Measurements from ENCODE around the gene SHISAL1. TPM values are rescaled to one million over a fixed set of nuclear protein-coding genes. Genes with fewer than 3 reads are reported as not detected.

SHISAL1 gene
- total RNA-seq, 1 donor from 2014 or later, result 5.0 TPM

- Mint-ChIP-seq H3K4me3 (ENCODE audit: unreplicated experiment) (no peak overlapping the region), H3K4me1 (ENCODE audit: unreplicated experiment) (no peaks in the 10 kb centered on the region), H3K27me3 (ENCODE audit: unreplicated experiment) (peaks cover 8% of the 10 kb centered on the region), H3K36me3 (ENCODE audit: unreplicated experiment) (peaks cover 6% of the 10 kb centered on the region), H3K9me3 (ENCODE audit: unreplicated experiment) (peaks cover 9% of the 10 kb centered on the region), H3K27ac (ENCODE audit: unreplicated experiment) (no peak overlapping the region)
- DNase-seq (ENCODE audit: extremely low spot score, unreplicated experiment), result peak; percentile 46
- TF ChIP-seq, protein P1, sequence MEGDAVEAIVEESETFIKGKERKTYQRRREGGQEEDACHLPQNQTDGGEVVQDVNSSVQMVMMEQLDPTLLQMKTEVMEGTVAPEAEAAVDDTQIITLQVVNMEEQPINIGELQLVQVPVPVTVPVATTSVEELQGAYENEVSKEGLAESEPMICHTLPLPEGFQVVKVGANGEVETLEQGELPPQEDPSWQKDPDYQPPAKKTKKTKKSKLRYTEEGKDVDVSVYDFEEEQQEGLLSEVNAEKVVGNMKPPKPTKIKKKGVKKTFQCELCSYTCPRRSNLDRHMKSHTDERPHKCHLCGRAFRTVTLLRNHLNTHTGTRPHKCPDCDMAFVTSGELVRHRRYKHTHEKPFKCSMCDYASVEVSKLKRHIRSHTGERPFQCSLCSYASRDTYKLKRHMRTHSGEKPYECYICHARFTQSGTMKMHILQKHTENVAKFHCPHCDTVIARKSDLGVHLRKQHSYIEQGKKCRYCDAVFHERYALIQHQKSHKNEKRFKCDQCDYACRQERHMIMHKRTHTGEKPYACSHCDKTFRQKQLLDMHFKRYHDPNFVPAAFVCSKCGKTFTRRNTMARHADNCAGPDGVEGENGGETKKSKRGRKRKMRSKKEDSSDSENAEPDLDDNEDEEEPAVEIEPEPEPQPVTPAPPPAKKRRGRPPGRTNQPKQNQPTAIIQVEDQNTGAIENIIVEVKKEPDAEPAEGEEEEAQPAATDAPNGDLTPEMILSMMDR (IDR thresholded peaks at IDR 0.05), result no peak
These were observed 66.0 kb downstream of the SHISAL1 start for GRCh38 chr22:44246615-44247326.

DNA sequence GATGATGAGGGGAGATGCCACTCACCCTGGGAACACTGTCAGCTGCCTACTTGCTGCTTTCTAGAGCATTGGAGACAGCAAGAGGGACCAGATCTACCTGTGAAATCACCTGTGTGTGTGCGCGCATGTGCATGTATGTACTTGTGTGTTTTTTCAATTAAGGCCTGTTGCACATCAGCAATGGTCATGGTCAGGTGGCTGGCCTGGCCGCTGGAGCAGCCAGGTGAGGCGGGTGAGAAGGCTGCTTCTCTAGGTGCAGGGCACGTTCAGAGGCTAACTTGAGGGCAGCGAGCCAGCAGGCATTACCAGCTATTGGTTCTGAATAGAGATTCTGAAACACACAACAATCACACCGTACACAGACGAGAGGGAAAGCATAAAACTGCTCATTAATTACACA lies 66.9 kb downstream of the SHISAL1 start:
- Mint-ChIP-seq H3K9me3 (ENCODE audit: unreplicated experiment) (peaks cover 9% of the 10 kb centered on the region), H3K36me3 (ENCODE audit: unreplicated experiment) (peaks cover 6% of the 10 kb centered on the region), H3K27me3 (ENCODE audit: unreplicated experiment) (peaks cover 15% of the 10 kb centered on the region), H3K27ac (ENCODE audit: unreplicated experiment) (no peak overlapping the region), H3K4me3 (ENCODE audit: unreplicated experiment) (no peak overlapping the region), H3K4me1 (ENCODE audit: unreplicated experiment) (no peaks in the 10 kb centered on the region)
- TF ChIP-seq, protein P1 (IDR thresholded peaks at IDR 0.05), result no peak
- peak; percentile 48 for DNase-seq (ENCODE audit: extremely low spot score, unreplicated experiment)

GRCh38 chr22:44245438-44245837 lies 67.3 kb downstream of the SHISAL1 start:
- peak; percentile 80 for DNase-seq (ENCODE audit: extremely low spot score, unreplicated experiment)

DNA sequence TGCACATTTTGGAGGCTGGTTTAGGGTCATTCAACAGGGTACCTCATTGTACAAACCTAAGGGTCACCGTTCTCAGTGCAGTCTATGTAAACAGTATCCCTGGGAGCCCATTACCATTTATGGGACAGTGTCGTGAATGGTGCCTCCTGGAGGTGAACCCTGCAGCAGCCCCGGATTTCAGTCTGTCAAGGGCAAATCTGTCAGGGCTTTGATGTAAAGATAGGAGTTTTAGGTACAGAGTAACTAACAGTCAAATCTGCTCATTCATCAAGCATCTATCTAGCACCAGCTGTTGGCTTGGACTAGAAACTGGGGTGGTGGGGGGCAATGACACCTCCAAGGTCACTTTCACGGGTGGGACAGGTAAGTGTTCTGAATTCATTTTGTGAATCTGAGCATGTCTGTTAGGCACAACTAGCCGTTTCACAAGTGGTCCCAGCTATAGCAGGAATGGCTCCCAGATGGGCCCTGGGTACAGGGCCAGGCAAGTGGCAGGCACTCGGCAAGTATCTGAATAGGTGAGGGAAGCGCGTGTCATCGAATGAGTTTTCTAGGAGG lies 68.4 kb downstream of the SHISAL1 start:
- TF ChIP-seq, protein P1 (IDR thresholded peaks at IDR 0.05), result no peak
- peak; percentile 34 for DNase-seq (ENCODE audit: extremely low spot score, unreplicated experiment)
- Mint-ChIP-seq H3K27me3 (ENCODE audit: unreplicated experiment) (peaks cover 24% of the 10 kb centered on the region), H3K27ac (ENCODE audit: unreplicated experiment) (no peak overlapping the region), H3K4me1 (ENCODE audit: unreplicated experiment) (no peaks in the 10 kb centered on the region), H3K4me3 (ENCODE audit: unreplicated experiment) (no peak overlapping the region), H3K9me3 (ENCODE audit: unreplicated experiment) (no peaks in the 10 kb centered on the region), H3K36me3 (ENCODE audit: unreplicated experiment) (peaks cover 2% of the 10 kb centered on the region)

More at GRCh38 chr22:44245438-44245837, 67.3 kb downstream of the SHISAL1 start:
- Mint-ChIP-seq H3K4me1 (ENCODE audit: unreplicated experiment) (no peaks in the 10 kb centered on the region), H3K27ac (ENCODE audit: unreplicated experiment) (no peak overlapping the region), H3K27me3 (ENCODE audit: unreplicated experiment) (peaks cover 19% of the 10 kb centered on the region), H3K9me3 (ENCODE audit: unreplicated experiment) (peaks cover 9% of the 10 kb centered on the region), H3K36me3 (ENCODE audit: unreplicated experiment) (peaks cover 6% of the 10 kb centered on the region), H3K4me3 (ENCODE audit: unreplicated experiment) (no peak overlapping the region)
- TF ChIP-seq, protein P1 (IDR thresholded peaks at IDR 0.05), result no peak

- H3K4me1 Mint-ChIP-seq (ENCODE audit: unreplicated experiment), result no peaks in the 10 kb centered on the region
- H3K27ac Mint-ChIP-seq (ENCODE audit: unreplicated experiment), result no peak overlapping the region
These were observed 69.0 kb downstream of the SHISAL1 start for GRCh38 chr22:44243761-44244160.

More at GRCh38 chr22:44243761-44244160, 69.0 kb downstream of the SHISAL1 start:
- no peaks in the 10 kb centered on the region for H3K36me3 Mint-ChIP-seq (ENCODE audit: unreplicated experiment)
- H3K9me3 Mint-ChIP-seq (ENCODE audit: unreplicated experiment), result no peaks in the 10 kb centered on the region
- TF ChIP-seq, protein P1 (IDR thresholded peaks at IDR 0.05), result no peak
- peaks cover 30% of the 10 kb centered on the region for H3K27me3 Mint-ChIP-seq (ENCODE audit: unreplicated experiment)
- peak; percentile 65 for DNase-seq (ENCODE audit: extremely low spot score, unreplicated experiment)
- no peak overlapping the region for H3K4me3 Mint-ChIP-seq (ENCODE audit: unreplicated experiment)
